ENCODE data around the gene HPCAL4.

The HPCAL4 gene

DNA sequence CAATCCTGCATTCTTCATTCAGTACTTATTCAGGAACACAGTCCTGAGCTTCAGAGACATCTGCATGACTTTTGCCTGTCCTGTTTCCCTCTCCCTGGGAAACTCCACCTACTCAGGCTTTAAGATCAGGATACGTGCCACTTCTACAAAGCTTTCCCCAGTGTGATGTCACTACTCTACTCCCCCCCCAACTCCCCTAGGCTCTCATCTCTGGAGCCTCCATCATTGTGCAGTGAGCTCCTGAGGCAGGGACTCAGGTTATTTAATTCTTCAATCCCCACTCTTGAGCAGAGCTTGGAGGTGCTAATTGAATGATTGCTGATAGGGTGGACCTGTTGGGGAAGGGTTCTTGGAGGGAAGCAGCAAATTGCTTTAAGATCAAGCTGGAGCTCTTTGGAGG is 20.5 kb downstream of the HPCAL4 start:
- Histone ChIP-seq H3K4me2 (ENCODE audit: low read depth, low read length) (no peak overlapping the region), H3K9me3 (replicated peaks; ENCODE audit: insufficient read depth, low read length) (no peaks in the 10 kb centered on the region), H3K4me3 (ENCODE audit: low read length) (no peak overlapping the region), H3K79me2 (ENCODE audit: low read length) (no peaks in the 10 kb centered on the region), H3K27ac (ENCODE audit: low read length) (no peak overlapping the region), H3K9ac (ENCODE audit: low read length) (no peak overlapping the region), H3K36me3 (replicated peaks; ENCODE audit: insufficient read depth, low read length) (no peaks in the 10 kb centered on the region), H3K27me3 (replicated peaks; ENCODE audit: insufficient read depth, low read length) (0 out of 2 replicates have a peak, but pooled peaks cover 12% of the 10 kb centered on the region), H2AFZ (ENCODE audit: low read length) (no peak overlapping the region), H3K4me1 (ENCODE audit: low read length) (peaks cover 4% of the 10 kb centered on the region; the same call in 1 of the 2 replicates), H3K9me2 (replicated peaks; ENCODE audit: insufficient read depth, low read length) (no peaks in the 10 kb centered on the region), H4K20me1 (ENCODE audit: insufficient read depth, low read length) (no peaks in the 10 kb centered on the region), H3F3A (ENCODE audit: insufficient read depth, low read length) (no peaks in the 10 kb centered on the region)
- no peak for DNase-seq
- no peak for TF ChIP-seq EZH2phosphoT487 (IDR thresholded peaks at IDR 0.05; ENCODE audit: low read length)
- TF ChIP-seq, protein P1, sequence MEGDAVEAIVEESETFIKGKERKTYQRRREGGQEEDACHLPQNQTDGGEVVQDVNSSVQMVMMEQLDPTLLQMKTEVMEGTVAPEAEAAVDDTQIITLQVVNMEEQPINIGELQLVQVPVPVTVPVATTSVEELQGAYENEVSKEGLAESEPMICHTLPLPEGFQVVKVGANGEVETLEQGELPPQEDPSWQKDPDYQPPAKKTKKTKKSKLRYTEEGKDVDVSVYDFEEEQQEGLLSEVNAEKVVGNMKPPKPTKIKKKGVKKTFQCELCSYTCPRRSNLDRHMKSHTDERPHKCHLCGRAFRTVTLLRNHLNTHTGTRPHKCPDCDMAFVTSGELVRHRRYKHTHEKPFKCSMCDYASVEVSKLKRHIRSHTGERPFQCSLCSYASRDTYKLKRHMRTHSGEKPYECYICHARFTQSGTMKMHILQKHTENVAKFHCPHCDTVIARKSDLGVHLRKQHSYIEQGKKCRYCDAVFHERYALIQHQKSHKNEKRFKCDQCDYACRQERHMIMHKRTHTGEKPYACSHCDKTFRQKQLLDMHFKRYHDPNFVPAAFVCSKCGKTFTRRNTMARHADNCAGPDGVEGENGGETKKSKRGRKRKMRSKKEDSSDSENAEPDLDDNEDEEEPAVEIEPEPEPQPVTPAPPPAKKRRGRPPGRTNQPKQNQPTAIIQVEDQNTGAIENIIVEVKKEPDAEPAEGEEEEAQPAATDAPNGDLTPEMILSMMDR (IDR thresholded peaks at IDR 0.05; ENCODE audit: low read length), result no peak
- no peak for TF ChIP-seq EZH2 (optimal IDR thresholded peaks at IDR 0.05; ENCODE audit: low read depth, low read length)

DNA sequence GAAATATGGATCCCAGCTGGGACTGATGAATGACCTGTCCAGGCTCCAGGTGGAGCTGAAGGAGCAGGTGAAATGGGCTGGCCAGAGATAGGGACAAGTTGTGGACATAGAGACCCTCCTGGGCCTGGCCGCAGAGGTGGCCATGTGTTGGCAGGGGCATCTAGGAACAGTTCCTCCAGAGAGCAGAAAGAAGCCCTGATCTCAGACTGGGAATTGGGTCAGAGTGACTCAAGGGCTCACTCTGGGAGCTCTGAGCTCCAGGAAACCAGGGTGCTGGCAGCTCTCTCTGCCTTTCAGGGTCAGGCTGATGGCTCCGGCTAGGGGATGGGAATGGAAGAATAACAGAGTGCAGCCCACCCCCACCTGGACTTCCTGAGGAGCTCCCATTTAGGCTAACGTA is 22.3 kb downstream of the HPCAL4 start:
- peaks cover 4% of the 10 kb centered on the region; the same call in 1 of the 2 replicates for H3K4me1 ChIP-seq (ENCODE audit: low read length)
- H3K36me3 ChIP-seq (replicated peaks; ENCODE audit: insufficient read depth, low read length), result no peaks in the 10 kb centered on the region
- no peak overlapping the region for H3K27ac ChIP-seq (ENCODE audit: low read length)
- no peaks in the 10 kb centered on the region for H3F3A ChIP-seq (ENCODE audit: insufficient read depth, low read length)
- no peak for DNase-seq
- no peaks in the 10 kb centered on the region for H3K9me3 ChIP-seq (replicated peaks; ENCODE audit: insufficient read depth, low read length)
- TF ChIP-seq EZH2 (optimal IDR thresholded peaks at IDR 0.05; ENCODE audit: low read depth, low read length), result no peak
- TF ChIP-seq EZH2phosphoT487 (IDR thresholded peaks at IDR 0.05; ENCODE audit: low read length), result no peak
- TF ChIP-seq, protein P1 (IDR thresholded peaks at IDR 0.05; ENCODE audit: low read length), result no peak
- no peak overlapping the region for H2AFZ ChIP-seq (ENCODE audit: low read length)
- H3K27me3 ChIP-seq (replicated peaks; ENCODE audit: insufficient read depth, low read length), result 0 out of 2 replicates have a peak, but pooled peaks cover 12% of the 10 kb centered on the region
- H3K4me3 ChIP-seq (ENCODE audit: low read length), result no peak overlapping the region
- H4K20me1 ChIP-seq (ENCODE audit: insufficient read depth, low read length), result no peaks in the 10 kb centered on the region
- no peaks in the 10 kb centered on the region for H3K79me2 ChIP-seq (ENCODE audit: low read length)
- no peak overlapping the region for H3K9ac ChIP-seq (ENCODE audit: low read length)
- no peak overlapping the region for H3K4me2 ChIP-seq (ENCODE audit: low read depth, low read length)
- no peaks in the 10 kb centered on the region for H3K9me2 ChIP-seq (replicated peaks; ENCODE audit: insufficient read depth, low read length)

DNA sequence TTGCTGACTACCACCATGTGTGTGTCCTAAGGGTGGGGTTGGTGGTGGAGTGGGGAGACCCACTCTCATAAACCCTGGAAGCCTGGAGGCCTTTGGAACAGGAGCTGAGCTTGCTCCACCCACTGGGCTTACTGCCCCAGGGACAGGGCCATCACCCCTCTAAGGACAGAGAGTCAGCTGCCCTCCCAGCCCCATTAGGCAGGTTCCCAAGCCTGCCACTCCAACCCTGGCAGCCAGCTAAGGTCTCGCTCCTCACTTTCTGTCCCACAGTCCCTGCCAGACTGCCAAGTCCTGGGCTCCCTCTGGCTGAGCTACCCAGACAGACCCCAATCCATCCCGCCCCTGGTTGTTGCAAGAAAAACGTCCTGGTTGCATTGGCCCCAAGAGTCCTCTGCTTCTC is 23.1 kb downstream of the HPCAL4 start:
- Histone ChIP-seq H3K4me2 (ENCODE audit: low read depth, low read length) (no peak overlapping the region), H3K9me2 (replicated peaks; ENCODE audit: insufficient read depth, low read length) (no peaks in the 10 kb centered on the region), H3K27ac (ENCODE audit: low read length) (no peak overlapping the region), H3K4me1 (ENCODE audit: low read length) (peaks cover 4% of the 10 kb centered on the region; the same call in 1 of the 2 replicates), H4K20me1 (ENCODE audit: insufficient read depth, low read length) (no peaks in the 10 kb centered on the region), H3K4me3 (ENCODE audit: low read length) (no peak overlapping the region), H3F3A (ENCODE audit: insufficient read depth, low read length) (no peaks in the 10 kb centered on the region), H2AFZ (ENCODE audit: low read length) (no peak overlapping the region), H3K36me3 (replicated peaks; ENCODE audit: insufficient read depth, low read length) (no peaks in the 10 kb centered on the region), H3K9me3 (replicated peaks; ENCODE audit: insufficient read depth, low read length) (no peaks in the 10 kb centered on the region), H3K79me2 (ENCODE audit: low read length) (no peaks in the 10 kb centered on the region), H3K9ac (ENCODE audit: low read length) (no peak overlapping the region), H3K27me3 (replicated peaks; ENCODE audit: insufficient read depth, low read length) (0 out of 2 replicates have a peak, but pooled peaks cover 12% of the 10 kb centered on the region)
- TF ChIP-seq EZH2 (optimal IDR thresholded peaks at IDR 0.05; ENCODE audit: low read depth, low read length) (no peak), EZH2phosphoT487 (IDR thresholded peaks at IDR 0.05; ENCODE audit: low read length) (no peak)
- TF ChIP-seq, protein P1 (IDR thresholded peaks at IDR 0.05; ENCODE audit: low read length), result no peak
- DNase-seq, result no peak
